HG02884 (cell line): Measurements from ENCODE around the gene ARHGEF2.

Experiments used
- ATAC-seq: cut with Tn5 transposase; IDR thresholded peaks from one replicate; pipeline ENCODE4 v1.9.1; 2021; ENCODE audit warnings: mild to moderate bottlenecking, moderate library complexity; ENCODE audit not compliant: unreplicated experiment

ARHGEF2 gene

DNA sequence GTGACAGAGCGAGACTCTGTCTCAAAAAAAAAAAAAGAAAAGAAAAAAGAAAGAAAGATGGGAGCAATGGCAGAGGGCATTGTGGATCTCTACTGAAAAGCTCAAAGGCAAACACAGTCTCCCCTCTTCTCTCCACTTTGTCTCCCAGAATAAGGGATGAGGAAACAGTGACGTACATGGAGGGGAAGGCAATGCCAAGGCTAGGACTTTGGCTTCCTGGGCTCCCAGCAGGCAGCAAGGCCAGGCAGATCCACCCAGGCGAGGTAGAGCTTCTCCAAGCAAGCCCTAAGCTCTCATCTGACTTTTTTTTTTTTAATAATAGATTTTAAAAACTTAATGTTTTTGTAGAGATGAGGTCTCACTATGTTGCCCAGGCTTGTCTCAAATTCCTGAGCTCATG lies 4.6 kb downstream of the ARHGEF2 start:
- no peak for ATAC-seq

DNA sequence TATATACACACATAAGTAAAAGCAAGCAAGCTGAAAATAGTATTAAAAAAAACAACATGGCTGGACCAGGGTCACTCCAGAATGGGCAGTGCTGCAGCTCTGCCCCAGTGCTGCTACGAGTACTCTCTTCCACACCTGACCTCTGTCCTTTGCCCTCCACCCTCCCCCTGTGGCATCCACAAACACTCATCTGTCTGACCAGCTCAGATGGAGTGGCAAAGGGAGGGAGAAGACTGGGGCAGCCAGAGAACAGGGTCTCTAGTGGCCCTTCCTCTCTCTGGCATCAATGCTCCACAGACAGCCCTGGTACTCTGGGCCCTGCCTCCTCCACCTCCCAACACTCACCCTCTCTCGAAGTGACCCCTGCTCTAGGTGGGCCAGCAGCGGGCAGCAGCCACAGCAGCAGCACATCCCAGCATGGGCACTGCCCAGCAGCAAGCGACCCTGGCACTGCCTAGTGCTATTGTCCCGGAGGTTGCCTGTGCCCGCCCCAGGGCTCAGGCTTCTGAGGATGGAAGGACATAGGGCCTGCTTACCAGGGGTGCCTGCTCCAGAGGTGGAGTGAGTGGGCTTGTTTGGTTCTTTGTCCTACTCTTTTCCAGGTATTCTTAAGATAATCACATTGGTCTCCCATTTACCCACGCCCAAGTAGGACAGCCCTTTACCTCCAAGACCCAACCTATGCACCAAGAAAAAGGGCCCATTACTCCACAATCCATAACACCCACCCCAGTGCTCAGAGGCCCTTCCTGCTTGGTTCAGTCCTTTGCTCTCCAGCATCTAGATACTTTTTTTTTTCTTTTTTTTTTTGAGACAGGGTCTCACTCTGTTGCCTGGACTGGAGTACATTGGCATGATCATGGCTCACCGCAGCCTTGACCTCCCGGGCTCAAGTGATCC lies 6.2 kb downstream of the ARHGEF2 start:
- no peak for ATAC-seq

DNA sequence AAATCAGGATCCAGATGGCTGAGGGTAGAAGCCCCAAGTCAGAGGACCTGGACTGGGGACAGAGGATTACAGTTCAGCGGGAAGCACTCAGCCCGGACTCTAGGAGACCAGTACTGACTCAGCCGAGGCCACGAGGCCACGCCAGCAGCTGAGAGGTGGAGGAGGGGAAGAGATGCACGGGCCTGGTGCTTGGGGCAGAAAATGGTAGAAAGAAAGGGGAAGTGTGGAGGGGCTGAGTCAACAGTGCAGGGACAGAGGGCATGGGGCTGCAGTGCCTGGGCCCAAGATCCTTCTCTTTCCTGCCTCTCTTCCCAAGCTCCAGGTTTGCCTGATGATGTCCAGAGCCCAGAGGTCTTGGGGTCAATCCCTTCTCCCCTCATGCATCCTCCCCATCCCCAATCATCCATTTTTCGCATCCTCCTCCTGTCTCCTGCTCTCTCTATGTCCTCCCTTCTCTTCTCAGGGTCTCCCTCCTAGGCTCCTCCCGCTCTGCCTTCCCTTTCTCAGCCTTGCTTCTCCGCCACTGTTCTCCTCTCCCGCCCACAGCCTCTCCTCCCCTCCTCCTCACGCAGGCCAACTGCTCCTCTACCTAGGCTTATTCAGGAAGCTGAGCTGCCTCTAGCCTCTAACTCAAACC lies 7.7 kb downstream of the ARHGEF2 start:
- ATAC-seq, result no peak

DNA sequence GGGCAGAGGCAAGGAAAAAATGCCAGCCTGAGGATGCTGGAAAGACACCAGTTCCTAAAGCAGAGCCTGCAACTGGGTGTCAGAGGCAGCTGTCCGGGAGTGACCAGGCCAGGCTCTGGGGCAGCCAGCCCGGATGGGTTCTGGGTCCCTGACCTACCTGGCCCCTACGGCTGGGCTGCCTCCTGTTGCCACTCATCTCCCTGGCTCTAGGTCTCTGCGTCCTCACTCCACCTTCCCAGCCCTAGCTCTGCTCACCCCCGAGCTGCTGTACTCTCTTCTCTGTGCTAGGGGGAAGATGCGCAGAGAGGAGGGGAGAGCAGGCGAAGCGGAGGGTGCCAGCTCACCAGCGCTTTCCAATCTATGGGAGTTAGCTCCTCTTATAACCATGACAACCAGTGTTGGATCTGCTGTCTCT lies 9.0 kb downstream of the ARHGEF2 start:
- ATAC-seq, result no peak

DNA sequence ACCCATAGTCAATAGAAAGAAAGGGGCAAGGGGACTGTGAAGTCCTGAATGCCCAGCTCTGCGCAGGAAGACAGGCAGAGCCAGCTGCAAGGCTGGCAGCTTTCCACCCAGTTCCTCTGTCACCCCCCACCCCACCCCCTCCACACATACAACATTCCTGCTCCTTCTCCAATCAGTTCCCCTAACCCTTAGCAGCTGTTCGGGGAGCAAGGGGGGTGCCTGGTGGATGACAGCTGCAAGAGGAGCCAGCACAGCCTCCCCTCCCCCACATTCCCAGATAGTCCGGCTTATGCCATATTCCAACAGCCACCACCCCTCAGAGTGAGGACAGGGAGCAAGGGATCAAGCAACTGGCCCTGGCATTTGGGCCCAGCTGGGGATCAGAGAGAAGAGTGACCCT lies 9.7 kb downstream of the ARHGEF2 start:
- no peak for ATAC-seq

DNA sequence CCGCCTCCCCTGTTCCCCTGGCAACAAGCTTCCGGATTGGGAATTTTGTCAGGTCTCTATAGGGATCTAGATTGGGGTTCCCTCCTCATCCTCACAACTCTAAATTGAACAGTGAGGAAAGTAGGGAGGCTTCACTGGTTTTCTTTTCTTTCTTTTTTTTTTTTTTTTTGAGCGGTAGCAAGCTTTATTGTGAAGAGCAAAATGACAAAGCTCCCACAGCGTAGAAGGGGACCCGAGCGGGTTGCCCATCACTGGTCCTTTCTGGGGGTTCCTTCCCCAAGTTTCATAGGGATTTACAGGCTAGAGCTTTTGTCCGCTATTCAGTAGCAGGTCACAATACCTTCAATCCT lies 10.3 kb downstream of the ARHGEF2 start:
- ATAC-seq, result no peak

DNA sequence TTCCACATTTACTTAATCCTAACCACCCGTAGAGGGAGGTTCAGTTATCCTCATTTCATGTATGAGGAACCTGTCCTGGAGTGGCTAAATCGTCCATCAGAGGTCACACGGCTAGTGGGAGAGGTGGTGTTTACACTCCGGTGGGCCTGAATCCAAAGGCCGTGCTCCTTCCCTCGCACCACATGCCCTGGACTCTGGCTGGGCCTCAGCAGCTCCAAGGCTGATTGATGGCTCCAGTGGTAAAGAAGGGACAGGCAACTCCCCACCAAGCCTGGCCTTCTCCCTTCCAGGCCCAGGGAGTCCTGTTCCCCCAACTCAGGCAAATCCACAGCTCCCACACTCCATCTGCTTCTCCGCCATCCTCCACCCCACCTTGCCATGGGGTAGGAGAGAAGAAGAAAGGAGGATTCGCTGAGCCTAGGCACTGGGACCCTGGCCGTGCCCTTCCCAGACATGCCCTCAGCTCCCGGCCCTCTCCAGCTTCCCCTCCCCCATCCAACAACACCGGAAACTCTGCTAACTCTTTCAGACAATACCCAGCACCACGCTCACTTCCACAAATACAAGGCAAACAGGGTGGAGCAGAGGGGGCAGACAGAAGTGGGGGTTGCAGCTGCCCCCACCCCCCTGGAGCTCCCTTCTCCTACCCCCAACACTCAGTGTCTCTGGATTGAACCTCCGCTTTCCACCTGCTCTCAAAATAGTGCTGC lies 10.9 kb downstream of the ARHGEF2 start:
- ATAC-seq, result no peak

DNA sequence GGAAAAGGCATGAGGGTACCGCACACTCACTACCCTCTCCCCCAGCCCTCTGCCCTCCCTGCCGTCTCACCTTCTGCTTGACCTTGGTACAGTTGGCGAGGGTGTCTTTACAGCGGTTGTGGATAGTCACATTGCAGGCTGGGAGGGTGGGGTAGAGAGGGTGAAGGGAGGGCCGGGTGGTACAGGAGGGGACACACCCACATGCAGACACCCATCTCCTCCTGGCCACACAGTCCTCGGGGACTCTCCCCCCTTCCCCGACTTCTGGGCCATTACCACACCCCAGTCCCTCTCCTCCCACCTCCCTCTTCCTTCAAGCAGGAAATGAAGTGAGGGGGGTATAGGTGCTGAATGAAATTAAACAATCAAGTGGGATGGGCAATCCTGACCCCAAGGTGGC lies 11.6 kb downstream of the ARHGEF2 start:
- no peak for ATAC-seq

DNA sequence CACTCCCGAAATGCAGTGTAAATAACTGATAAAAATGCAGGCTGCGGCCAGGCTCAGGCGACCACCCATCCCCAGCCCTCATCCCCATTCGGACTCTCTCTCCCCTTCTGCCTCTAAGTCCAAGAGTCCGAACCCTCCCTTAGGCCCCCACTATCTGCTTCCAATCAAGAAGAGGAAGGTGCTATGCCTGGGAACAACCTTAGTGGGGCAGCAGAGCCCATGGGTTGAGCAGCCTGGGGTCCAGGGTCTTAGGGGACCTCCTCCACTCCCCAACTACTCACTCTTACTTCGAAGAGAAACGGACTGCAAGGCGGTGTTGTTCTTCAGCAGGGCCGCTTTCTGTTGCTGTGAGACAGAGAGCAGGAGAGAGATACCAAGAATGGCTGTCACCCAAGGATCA lies 12.2 kb downstream of the ARHGEF2 start:
- no peak for ATAC-seq

DNA sequence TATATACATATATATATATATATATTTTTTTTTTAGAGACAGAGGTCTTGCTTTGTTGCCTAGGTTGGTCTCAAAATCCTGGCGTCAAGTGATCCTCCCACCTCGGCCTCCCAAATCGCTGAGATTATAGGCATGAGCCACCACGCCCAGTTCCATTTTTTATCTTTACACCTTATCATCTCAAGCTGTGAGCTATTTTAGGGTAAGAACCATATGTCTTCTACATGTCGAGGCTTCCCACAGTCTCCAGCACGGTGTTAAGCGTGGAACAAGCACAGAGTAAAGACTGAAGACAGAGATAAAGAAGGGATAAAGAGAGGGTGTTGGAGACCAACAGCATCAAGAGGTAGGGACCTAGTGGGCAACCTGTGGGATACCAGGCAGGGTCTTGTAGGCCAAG lies 14.2 kb downstream of the ARHGEF2 start:
- no peak for ATAC-seq

DNA sequence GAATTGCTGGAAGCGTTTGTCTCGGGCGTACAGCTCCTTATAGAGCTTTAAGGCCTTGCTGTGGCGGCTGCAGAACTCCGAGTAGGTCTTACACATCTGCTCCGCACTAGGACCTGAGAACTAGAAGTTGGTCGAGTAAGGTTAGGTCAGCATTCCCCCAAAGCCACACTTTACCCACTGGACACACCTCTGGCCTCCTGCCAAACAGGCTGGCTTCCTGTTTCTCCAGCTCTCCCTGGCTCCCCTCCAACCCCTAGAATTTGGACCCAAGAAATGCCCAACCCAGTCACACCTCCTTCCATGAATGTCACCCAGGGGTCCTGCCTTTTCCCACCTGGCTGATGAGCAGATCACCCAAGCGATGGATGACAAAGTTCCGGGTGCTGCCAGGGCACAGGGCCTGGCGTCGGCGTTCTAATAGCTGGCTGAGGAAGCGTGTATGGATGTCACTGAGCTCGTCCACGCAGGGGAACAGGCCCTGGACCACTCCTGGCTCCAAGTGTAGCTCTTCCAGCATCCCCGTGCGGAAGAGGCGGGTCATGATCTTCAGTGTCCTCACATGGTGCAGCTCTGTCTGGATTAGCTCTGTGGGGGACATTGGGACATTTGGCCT lies 15.6 kb downstream of the ARHGEF2 start:
- ATAC-seq, result no peak

DNA sequence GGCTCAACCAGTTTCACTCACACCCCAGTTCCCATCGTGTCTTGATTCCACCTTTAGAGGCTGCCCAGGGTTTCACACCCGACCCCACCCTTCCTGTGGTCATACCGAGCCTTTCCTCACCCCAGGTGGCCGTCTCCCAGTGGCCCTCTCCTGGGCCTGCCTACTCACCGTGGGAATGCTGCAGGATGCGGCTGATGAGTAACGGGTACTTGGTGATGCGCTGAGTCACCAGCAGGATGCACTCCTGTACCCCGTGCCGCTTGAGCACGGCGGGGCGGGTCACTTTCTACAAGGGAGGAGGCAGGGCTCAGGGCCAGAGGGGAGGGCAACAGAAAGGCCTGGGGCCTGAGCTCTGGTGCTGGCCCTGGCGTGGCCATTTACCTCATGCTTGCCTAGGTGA lies 16.4 kb downstream of the ARHGEF2 start:
- no peak for ATAC-seq

DNA sequence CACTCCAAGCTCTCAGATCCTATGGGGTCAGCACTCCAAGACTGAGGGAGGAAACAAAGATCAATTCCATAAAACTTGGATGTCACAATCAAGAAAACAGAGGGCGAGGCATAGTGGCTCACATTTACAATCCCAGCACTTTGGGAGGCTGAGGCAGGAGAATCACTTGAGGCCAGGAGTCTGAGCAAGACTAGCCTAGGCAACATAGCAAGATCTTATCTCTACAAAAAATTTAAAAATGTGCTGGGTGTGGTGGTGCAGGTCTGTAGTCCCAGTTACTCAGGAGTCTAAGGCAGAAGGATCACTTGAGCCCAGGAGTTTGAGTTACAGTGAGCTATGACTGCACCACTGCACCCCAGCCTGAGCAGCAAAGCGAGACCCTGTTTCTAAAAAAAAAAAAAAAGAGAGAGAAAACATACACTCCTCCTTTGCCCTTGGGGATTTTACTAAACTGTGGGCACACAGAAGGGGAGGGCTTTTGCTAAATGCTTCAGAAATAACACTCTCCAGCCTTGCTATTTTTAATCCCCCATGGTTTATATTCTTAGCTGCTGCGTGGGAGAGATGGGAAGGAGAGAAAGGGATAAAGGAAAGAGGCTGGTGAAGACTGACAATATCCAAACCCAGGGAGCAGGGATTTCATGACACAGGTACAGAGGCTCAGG lies 18.1 kb downstream of the ARHGEF2 start:
- ATAC-seq, result no peak

DNA sequence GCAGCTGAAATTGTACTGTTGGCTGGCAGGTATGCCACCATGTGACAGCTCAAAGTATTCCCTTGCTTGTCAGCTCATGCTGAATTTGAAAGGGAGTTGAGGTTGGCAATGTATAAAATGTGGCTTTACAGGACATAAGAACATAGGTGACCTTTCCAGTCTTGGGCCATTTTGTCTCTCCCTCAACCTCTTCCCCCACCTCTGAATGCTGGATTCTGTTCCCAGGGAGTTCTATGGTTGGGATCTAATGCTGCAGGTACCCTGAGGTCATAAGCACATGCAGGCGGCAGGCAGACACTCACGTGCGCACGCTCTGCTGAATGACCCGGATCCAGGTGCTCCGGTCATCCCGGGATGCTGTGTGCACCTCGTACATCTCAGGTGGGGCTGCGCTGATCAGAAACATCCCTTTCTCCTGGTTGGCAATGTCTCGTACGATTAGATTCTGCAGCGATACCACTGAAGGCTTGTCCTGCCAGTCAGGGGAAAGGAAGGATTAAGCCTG lies 20.9 kb downstream of the ARHGEF2 start:
- no peak for ATAC-seq

DNA sequence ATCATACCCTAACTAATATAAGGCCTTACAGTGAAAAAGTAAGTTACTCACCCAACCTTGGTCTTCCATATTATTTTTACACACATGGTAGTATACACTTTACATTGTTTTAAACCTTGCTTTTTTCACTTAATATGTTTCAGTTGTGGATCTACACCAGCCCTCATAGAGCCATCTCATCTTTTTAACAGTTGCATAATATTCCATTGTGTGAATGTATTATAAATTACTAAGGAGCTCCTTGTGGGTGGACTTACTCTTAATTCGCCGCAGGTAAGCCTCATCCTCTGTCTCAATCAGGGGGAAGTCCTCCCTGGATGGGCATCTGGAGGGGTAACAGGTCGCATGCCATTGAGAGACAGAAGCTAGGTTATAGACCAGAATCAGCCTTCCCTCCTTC lies 23.7 kb downstream of the ARHGEF2 start:
- ATAC-seq, result no peak

DNA sequence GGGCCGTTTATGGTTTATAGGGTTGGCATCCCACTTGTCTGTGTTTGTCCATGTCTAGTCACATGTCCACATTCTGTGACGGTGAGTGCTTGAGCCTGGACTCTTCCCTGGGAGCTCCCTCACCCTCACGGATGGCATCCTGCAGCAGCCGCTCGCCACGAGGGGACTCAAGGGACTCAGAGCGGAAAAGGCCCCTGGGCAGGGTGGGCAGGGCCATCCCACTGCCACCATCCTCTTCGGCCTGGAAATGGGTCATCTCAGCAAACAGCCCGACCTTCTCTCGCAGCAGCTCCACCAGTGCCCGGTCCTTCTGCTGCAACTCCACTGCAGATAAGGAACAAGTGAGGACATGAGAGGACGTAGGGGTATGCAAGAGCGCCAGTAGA lies 25.8 kb downstream of the ARHGEF2 start:
- no peak for ATAC-seq

DNA sequence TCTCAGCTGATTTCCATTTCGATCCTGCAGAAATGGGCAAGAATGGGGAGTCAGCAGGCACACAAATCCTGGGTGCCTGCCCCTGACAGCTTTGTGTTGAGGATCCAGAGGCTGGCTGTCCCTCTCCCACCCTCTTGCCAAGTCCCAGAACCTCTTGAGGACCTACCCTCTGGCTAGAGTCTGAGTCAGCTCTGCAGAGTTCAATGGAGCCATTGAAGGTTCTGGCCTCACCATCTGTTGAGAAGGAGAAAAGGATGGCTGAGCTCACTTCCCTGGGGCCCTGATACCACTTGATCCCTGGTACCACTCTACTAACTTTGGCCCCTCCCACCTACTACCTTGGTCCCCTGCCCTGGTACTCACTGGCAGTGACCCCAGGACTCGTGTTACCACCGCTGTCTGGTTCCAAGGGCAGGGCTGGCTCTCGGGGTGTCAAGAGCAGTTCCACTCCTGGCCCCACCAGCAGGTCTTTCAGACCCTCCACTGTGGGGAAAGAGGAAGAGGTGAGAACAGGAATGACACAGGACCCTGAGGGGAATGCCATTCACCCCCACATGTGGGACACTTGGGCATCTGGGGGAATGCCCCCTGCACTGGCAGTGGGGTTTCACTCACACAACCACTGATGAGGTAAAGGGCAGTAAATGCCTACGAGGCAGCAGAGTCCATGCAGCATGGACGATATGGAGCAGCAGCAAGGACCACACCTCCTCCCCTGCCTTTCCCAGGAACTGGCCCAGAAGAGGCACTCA lies 26.4 kb downstream of the ARHGEF2 start:
- ATAC-seq, result no peak

DNA sequence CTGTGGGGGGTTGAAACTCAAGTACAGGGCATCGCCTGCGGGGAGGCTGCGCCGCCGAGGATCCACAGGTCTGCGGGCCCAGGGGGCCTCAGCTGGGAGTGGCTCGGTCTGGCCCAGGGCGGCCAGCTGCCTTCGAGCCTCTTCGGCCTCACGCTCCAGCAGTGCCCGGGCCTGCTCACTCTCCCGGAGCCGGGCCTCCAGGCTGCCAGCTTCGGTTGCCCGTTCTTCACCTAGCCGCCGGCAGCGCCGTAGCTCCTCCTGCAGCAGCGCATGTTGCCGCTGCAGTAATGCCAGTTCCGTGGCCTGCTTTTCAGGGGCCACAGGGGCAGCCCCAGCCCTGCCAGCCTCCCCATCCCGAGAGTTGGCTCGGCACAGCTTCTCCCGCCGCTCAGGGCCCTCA lies 27.5 kb downstream of the ARHGEF2 start:
- no peak for ATAC-seq

DNA sequence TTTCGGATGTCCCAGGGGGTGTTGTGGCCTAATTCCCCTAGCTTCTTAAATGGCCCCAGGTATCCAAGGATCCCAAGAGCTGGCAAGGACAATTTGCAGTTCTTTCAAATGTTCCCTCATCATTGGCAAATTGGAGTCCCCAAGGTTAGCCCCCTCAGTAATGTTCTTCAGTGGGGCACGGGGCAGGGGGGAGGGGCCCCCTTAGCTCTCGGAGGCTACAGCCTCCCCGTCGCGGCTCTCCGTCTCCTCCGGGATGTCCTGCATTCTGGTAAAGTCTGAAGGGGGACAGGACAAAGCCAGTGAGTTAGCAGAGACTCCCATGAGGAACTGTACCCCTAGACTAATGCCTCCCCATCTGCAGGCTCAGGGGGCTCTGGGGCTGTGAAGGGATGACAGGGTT lies 30.6 kb downstream of the ARHGEF2 start:
- no peak for ATAC-seq

DNA sequence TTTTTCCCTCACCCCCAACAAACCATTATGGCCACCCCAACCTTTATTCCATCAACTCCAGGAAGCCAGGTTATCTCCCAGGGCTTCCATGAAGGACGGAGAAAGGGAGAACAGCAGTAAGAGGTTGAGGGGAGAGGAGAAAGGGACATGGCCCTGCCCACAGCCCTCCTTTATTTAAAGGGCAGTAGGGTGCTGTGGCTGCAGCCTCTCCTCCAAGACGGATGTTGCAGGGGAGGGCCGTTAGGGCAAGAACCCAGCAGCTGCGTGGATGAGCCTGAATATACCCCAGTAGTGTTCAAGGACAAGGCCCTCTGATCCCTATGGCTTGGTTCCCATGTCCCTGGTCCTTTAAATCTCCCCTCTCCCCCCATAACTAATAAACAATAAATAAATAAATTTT lies 31.1 kb downstream of the ARHGEF2 start:
- no peak for ATAC-seq
